ENCODE results near the gene NUMA1. TPM values are rescaled to one million over a fixed set of nuclear protein-coding genes. Genes with fewer than 3 reads are reported as not detected.

NUMA1 gene
- total RNA-seq, 1 donor from 2014 or later, result 207 TPM

DNA sequence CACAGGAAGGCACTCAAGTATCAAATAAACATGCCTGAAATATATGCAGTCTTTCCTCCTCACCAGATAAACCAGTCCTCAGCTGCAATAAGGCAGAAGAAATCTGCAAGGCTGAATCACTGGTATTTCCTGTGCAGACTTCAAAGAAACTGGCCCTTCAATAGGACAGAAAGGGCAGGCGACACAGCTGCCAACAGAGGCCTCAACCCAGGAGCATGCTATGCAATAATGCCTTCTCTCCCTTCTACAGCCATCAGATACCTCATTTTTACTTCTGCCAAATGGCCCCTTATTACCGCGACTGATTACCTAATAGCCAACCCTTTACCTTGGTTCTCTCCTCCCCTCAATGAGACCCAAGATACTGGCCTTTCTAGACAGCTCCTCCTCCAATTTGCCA, 8.0 kb downstream of the NUMA1 start:
- H3K27ac Mint-ChIP-seq (ENCODE audit: unreplicated experiment), result no peak overlapping the region
- no peak overlapping the region for H3K4me3 Mint-ChIP-seq (ENCODE audit: unreplicated experiment)
- TF ChIP-seq, protein P1, sequence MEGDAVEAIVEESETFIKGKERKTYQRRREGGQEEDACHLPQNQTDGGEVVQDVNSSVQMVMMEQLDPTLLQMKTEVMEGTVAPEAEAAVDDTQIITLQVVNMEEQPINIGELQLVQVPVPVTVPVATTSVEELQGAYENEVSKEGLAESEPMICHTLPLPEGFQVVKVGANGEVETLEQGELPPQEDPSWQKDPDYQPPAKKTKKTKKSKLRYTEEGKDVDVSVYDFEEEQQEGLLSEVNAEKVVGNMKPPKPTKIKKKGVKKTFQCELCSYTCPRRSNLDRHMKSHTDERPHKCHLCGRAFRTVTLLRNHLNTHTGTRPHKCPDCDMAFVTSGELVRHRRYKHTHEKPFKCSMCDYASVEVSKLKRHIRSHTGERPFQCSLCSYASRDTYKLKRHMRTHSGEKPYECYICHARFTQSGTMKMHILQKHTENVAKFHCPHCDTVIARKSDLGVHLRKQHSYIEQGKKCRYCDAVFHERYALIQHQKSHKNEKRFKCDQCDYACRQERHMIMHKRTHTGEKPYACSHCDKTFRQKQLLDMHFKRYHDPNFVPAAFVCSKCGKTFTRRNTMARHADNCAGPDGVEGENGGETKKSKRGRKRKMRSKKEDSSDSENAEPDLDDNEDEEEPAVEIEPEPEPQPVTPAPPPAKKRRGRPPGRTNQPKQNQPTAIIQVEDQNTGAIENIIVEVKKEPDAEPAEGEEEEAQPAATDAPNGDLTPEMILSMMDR (IDR thresholded peaks at IDR 0.05; ENCODE audit: partially characterized antibody, unreplicated experiment), result no peak
- no peaks in the 10 kb centered on the region for H3K36me3 Mint-ChIP-seq (ENCODE audit: unreplicated experiment)
- no peaks in the 10 kb centered on the region for H3K9me3 Mint-ChIP-seq (ENCODE audit: unreplicated experiment)
- peaks cover 2% of the 10 kb centered on the region for H3K27me3 Mint-ChIP-seq (ENCODE audit: unreplicated experiment)
- DNase-seq, result no peak
- H3K4me1 Mint-ChIP-seq (ENCODE audit: low read depth, unreplicated experiment), result peaks cover 16% of the 10 kb centered on the region

DNA sequence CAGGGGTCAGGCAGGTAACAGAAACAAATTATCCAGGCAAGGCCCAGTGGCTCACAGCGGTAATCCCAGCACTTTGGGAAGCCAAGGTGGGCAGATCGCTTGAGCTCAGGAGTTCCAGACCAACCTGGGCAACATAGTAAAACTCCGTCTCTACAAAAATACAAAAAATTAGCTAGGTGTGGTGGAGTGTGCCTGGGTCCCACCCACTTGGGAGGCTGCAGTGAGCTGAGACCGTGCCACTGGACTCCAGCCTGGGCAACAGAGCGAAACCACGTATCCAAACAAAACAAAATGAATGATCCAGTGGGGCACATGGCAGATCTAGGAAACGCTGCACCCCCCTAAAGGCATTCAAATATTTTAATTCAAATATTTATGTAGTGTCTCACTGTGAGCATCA, 9.9 kb downstream of the NUMA1 start:
- TF ChIP-seq, protein P1 (IDR thresholded peaks at IDR 0.05; ENCODE audit: partially characterized antibody, unreplicated experiment), result no peak
- H3K9me3 Mint-ChIP-seq (ENCODE audit: unreplicated experiment), result peaks cover 3% of the 10 kb centered on the region
- peaks cover 20% of the 10 kb centered on the region for H3K4me1 Mint-ChIP-seq (ENCODE audit: low read depth, unreplicated experiment)
- no peaks in the 10 kb centered on the region for H3K36me3 Mint-ChIP-seq (ENCODE audit: unreplicated experiment)
- no peak overlapping the region for H3K4me3 Mint-ChIP-seq (ENCODE audit: unreplicated experiment)
- H3K27ac Mint-ChIP-seq (ENCODE audit: unreplicated experiment), result no peak overlapping the region
- no peak for DNase-seq
- peaks cover 2% of the 10 kb centered on the region for H3K27me3 Mint-ChIP-seq (ENCODE audit: unreplicated experiment)

DNA sequence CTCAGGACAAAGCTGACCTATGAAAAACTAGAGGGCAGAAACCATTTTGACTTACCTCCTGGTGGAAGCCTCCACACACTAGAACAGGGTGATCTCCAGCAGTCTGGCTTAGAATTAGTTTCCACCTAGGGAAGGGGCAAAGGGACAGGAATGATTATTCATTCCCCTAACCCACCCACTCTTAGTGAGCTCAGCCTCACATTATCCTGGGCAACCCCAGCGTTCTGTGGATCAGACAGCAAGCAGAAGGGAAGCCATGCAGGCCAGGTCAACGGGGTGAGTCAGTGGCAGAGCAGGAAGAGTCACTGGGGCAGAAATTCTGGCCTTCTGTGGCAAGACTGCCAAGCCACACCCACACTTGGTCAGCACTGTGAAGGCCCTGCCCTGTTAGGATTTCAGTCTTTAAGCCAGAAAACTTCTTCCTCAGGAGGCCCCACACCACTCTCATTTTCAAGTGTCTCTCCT, 10.5 kb downstream of the NUMA1 start:
- DNase-seq, result no peak
- H3K27me3 Mint-ChIP-seq (ENCODE audit: unreplicated experiment), result peaks cover 2% of the 10 kb centered on the region
- no peaks in the 10 kb centered on the region for H3K36me3 Mint-ChIP-seq (ENCODE audit: unreplicated experiment)
- peaks cover 20% of the 10 kb centered on the region for H3K4me1 Mint-ChIP-seq (ENCODE audit: low read depth, unreplicated experiment)
- TF ChIP-seq, protein P1 (IDR thresholded peaks at IDR 0.05; ENCODE audit: partially characterized antibody, unreplicated experiment), result no peak
- no peak overlapping the region for H3K27ac Mint-ChIP-seq (ENCODE audit: unreplicated experiment)
- H3K4me3 Mint-ChIP-seq (ENCODE audit: unreplicated experiment), result no peak overlapping the region
- H3K9me3 Mint-ChIP-seq (ENCODE audit: unreplicated experiment), result peaks cover 3% of the 10 kb centered on the region

DNA sequence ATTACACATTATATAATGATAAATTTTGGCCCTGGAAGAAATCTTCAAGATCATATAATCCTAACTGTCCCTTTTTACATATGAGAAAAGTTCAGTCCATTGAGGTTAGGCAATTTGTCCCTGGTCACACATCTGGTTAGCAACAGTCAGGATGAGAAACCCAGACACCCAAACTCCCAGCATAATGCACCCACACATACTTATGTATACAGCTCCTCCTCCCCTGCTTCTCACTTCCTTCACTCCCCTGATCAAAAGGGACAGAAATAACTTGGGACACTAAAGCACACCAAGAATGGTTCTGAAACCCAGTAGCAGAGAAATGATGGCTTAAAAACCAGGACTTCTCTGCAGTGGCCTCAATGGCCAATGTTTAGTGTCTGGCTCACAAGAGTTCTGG, 11.1 kb downstream of the NUMA1 start:
- peaks cover 20% of the 10 kb centered on the region for H3K4me1 Mint-ChIP-seq (ENCODE audit: low read depth, unreplicated experiment)
- H3K27me3 Mint-ChIP-seq (ENCODE audit: unreplicated experiment), result peaks cover 2% of the 10 kb centered on the region
- DNase-seq, result no peak
- peaks cover 3% of the 10 kb centered on the region for H3K9me3 Mint-ChIP-seq (ENCODE audit: unreplicated experiment)
- TF ChIP-seq, protein P1 (IDR thresholded peaks at IDR 0.05; ENCODE audit: partially characterized antibody, unreplicated experiment), result no peak
- no peak overlapping the region for H3K4me3 Mint-ChIP-seq (ENCODE audit: unreplicated experiment)
- H3K36me3 Mint-ChIP-seq (ENCODE audit: unreplicated experiment), result no peaks in the 10 kb centered on the region
- no peak overlapping the region for H3K27ac Mint-ChIP-seq (ENCODE audit: unreplicated experiment)

DNA sequence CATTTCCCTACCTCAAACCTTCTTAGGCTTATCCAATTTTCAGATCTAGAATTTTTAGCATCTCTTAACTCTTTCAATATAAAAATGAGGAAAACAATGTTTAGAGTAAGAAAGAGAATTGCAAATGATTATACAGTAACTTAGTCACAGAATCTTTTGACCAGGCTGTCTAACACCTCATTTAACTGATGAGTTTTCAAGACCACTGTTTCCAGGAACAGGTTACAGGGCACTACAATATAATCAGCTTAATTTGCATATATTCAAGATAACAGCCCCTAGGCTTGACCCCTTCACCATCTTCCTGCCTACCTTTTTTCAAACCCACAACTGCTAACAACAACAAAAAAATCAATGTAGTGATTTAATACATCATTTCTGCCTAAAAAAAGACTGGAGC, 12.7 kb downstream of the NUMA1 start:
- TF ChIP-seq, protein P1 (IDR thresholded peaks at IDR 0.05; ENCODE audit: partially characterized antibody, unreplicated experiment), result no peak
- peak overlapping the region; percentile 15 for H3K27ac Mint-ChIP-seq (ENCODE audit: unreplicated experiment)
- peaks cover 3% of the 10 kb centered on the region for H3K9me3 Mint-ChIP-seq (ENCODE audit: unreplicated experiment)
- no peaks in the 10 kb centered on the region for H3K36me3 Mint-ChIP-seq (ENCODE audit: unreplicated experiment)
- DNase-seq, result no peak
- peaks cover 2% of the 10 kb centered on the region for H3K27me3 Mint-ChIP-seq (ENCODE audit: unreplicated experiment)
- H3K4me1 Mint-ChIP-seq (ENCODE audit: low read depth, unreplicated experiment), result peaks cover 20% of the 10 kb centered on the region
- no peak overlapping the region for H3K4me3 Mint-ChIP-seq (ENCODE audit: unreplicated experiment)

Data from glutamatergic neuron (in vitro differentiated cells).